ENCODE results near the gene PRKAG2.
A peak's percentile ranks its signal among the peaks of the same experiment; 100 is the strongest.

PRKAG2 gene

GRCh38 chr7:151595702-151596350, 281.1 kb downstream of the PRKAG2 start:
- Histone ChIP-seq H3K9me3 (ENCODE audit: insufficient read depth, low read depth, low read length) (no peaks in the 10 kb centered on the region), H3K27ac (ENCODE audit: low read depth, low read length) (no peak overlapping the region), H4K91ac (ENCODE audit: low read depth, low read length) (no peak overlapping the region), H2BK120ac (ENCODE audit: insufficient read depth, low read length, poor library complexity) (no peak overlapping the region), H3K27me3 (ENCODE audit: insufficient read depth, low read length) (no peaks in the 10 kb centered on the region), H3K4me3 (ENCODE audit: low read depth, low read length) (no peak overlapping the region), H3K4me1 (ENCODE audit: control insufficient read depth in 1 of 2, insufficient read depth in 2 of 2, low read length in 2 of 2) (peaks cover 7% of the 10 kb centered on the region in 2 experiments), H3K79me2 (ENCODE audit: control insufficient read depth, insufficient read depth, low read length, poor library complexity) (no peaks in the 10 kb centered on the region), H4K12ac (ENCODE audit: low read depth, low read length) (no peak overlapping the region), H2AK5ac (ENCODE audit: low read length) (no peak overlapping the region), H3K4me2 (ENCODE audit: low read length) (no peak overlapping the region), H3K9ac (ENCODE audit: low read length) (no peak overlapping the region), H2AFZ (ENCODE audit: insufficient read depth, low read length, poor library complexity) (no peak overlapping the region), H3K4ac (ENCODE audit: low read depth, low read length) (no peak overlapping the region), H3K79me1 (ENCODE audit: low read length) (peaks cover 2% of the 10 kb centered on the region), H4K8ac (ENCODE audit: low read depth, low read length) (no peak overlapping the region), H3K36me3 (ENCODE audit: control insufficient read depth in 1 of 2, insufficient read depth in 2 of 2, low read length in 2 of 2) (peaks cover 7% of the 10 kb centered on the region in 2 experiments), H2BK12ac (ENCODE audit: low read length) (no peak overlapping the region), H3K23ac (ENCODE audit: low read length) (no peak overlapping the region), H3K18ac (ENCODE audit: low read length) (no peak overlapping the region), H3K14ac (ENCODE audit: low read length) (no peak overlapping the region), H2BK5ac (ENCODE audit: low read depth, low read length, poor library complexity) (no peak overlapping the region)
- WGBS (ENCODE audit: extremely low coverage, insufficient coverage, insufficient read length) = no CpG with 5 or more reads among the region's 3 CpGs
- no peak for DNase-seq

- Histone ChIP-seq H3K36me3 (ENCODE audit: control insufficient read depth in 1 of 2, insufficient read depth in 2 of 2, low read length in 2 of 2) (peaks cover 7% of the 10 kb centered on the region in 2 experiments), H2BK12ac (ENCODE audit: low read length) (no peak overlapping the region), H3K79me2 (ENCODE audit: control insufficient read depth, insufficient read depth, low read length, poor library complexity) (no peaks in the 10 kb centered on the region), H4K91ac (ENCODE audit: low read depth, low read length) (no peak overlapping the region), H3K4me3 (ENCODE audit: low read depth, low read length) (no peak overlapping the region), H2BK5ac (ENCODE audit: low read depth, low read length, poor library complexity) (no peak overlapping the region), H3K4ac (ENCODE audit: low read depth, low read length) (no peak overlapping the region), H3K14ac (ENCODE audit: low read length) (no peak overlapping the region), H3K27ac (ENCODE audit: low read depth, low read length) (no peak overlapping the region), H3K9ac (ENCODE audit: low read length) (no peak overlapping the region), H4K8ac (ENCODE audit: low read depth, low read length) (no peak overlapping the region), H3K23ac (ENCODE audit: low read length) (no peak overlapping the region), H2AK5ac (ENCODE audit: low read length) (no peak overlapping the region), H3K4me2 (ENCODE audit: low read length) (no peak overlapping the region), H4K12ac (ENCODE audit: low read depth, low read length) (no peak overlapping the region), H3K27me3 (ENCODE audit: insufficient read depth, low read length) (no peaks in the 10 kb centered on the region), H3K79me1 (ENCODE audit: low read length) (no peaks in the 10 kb centered on the region), H2AFZ (ENCODE audit: insufficient read depth, low read length, poor library complexity) (no peak overlapping the region), H2BK120ac (ENCODE audit: insufficient read depth, low read length, poor library complexity) (no peak overlapping the region), H3K9me3 (ENCODE audit: insufficient read depth, low read depth, low read length) (no peaks in the 10 kb centered on the region), H3K4me1 (ENCODE audit: control insufficient read depth in 1 of 2, insufficient read depth in 2 of 2, low read length in 2 of 2) (no peaks in the 10 kb centered on the region), H3K18ac (ENCODE audit: low read length) (no peak overlapping the region)
- no CpG with 5 or more reads among the region's 12 CpGs for WGBS (ENCODE audit: extremely low coverage, insufficient coverage, insufficient read length)
- peak; percentile 67 to 84 for DNase-seq
These were observed 283.9 kb downstream of the PRKAG2 start for GRCh38 chr7:151592868-151593486.

GRCh38 chr7:151592330-151592729, 284.6 kb downstream of the PRKAG2 start:
- H3K9ac ChIP-seq (ENCODE audit: low read length) = no peak overlapping the region
- no peak overlapping the region for H4K8ac ChIP-seq (ENCODE audit: low read depth, low read length)
- peak overlapping the region; percentile 38 for H3K23ac ChIP-seq (ENCODE audit: low read length)
- no peak overlapping the region for H3K18ac ChIP-seq (ENCODE audit: low read length)
- no peak overlapping the region for H3K4ac ChIP-seq (ENCODE audit: low read depth, low read length)
- no peak overlapping the region for H3K4me3 ChIP-seq (ENCODE audit: low read depth, low read length)
- H3K14ac ChIP-seq (ENCODE audit: low read length) = no peak overlapping the region
- no peak overlapping the region for H2AK5ac ChIP-seq (ENCODE audit: low read length)
- H3K4me2 ChIP-seq (ENCODE audit: low read length) = no peak overlapping the region
- H3K27me3 ChIP-seq (ENCODE audit: insufficient read depth, low read length) = no peaks in the 10 kb centered on the region
- WGBS (ENCODE audit: extremely low coverage, insufficient coverage, insufficient read length) = no CpG with 5 or more reads among the region's 11 CpGs
- H3K9me3 ChIP-seq (ENCODE audit: insufficient read depth, low read depth, low read length) = no peaks in the 10 kb centered on the region
- no peak for DNase-seq
- H2BK5ac ChIP-seq (ENCODE audit: low read depth, low read length, poor library complexity) = no peak overlapping the region
- H3K79me1 ChIP-seq (ENCODE audit: low read length) = no peaks in the 10 kb centered on the region
- no peak overlapping the region for H2AFZ ChIP-seq (ENCODE audit: insufficient read depth, low read length, poor library complexity)
- no peaks in the 10 kb centered on the region for H3K4me1 ChIP-seq (ENCODE audit: control insufficient read depth in 1 of 2, insufficient read depth in 2 of 2, low read length in 2 of 2)
- H4K91ac ChIP-seq (ENCODE audit: low read depth, low read length) = no peak overlapping the region
- no peak overlapping the region for H2BK12ac ChIP-seq (ENCODE audit: low read length)
- no peaks in the 10 kb centered on the region for H3K79me2 ChIP-seq (ENCODE audit: control insufficient read depth, insufficient read depth, low read length, poor library complexity)
- H3K36me3 ChIP-seq (ENCODE audit: control insufficient read depth in 1 of 2, insufficient read depth in 2 of 2, low read length in 2 of 2) = peaks cover 7% of the 10 kb centered on the region in 2 experiments
- H3K27ac ChIP-seq (ENCODE audit: low read depth, low read length) = no peak overlapping the region
- H2BK120ac ChIP-seq (ENCODE audit: insufficient read depth, low read length, poor library complexity) = no peak overlapping the region
- no peak overlapping the region for H4K12ac ChIP-seq (ENCODE audit: low read depth, low read length)

- H3K23ac ChIP-seq (ENCODE audit: low read length) = no peak overlapping the region
- no peak overlapping the region for H4K91ac ChIP-seq (ENCODE audit: low read depth, low read length)
- no peak overlapping the region for H3K14ac ChIP-seq (ENCODE audit: low read length)
- H3K27me3 ChIP-seq (ENCODE audit: insufficient read depth, low read length) = no peaks in the 10 kb centered on the region
- H4K8ac ChIP-seq (ENCODE audit: low read depth, low read length) = no peak overlapping the region
- H3K4me1 ChIP-seq (ENCODE audit: control insufficient read depth in 1 of 2, insufficient read depth in 2 of 2, low read length in 2 of 2) = no peaks in the 10 kb centered on the region
- H3K9me3 ChIP-seq (ENCODE audit: insufficient read depth, low read depth, low read length) = no peaks in the 10 kb centered on the region
- WGBS (ENCODE audit: extremely low coverage, insufficient coverage, insufficient read length) = no CpG with 5 or more reads among the region's 14 CpGs
- no peak overlapping the region for H2BK12ac ChIP-seq (ENCODE audit: low read length)
- H4K12ac ChIP-seq (ENCODE audit: low read depth, low read length) = no peak overlapping the region
- no peaks in the 10 kb centered on the region for H3K79me1 ChIP-seq (ENCODE audit: low read length)
- no peak for DNase-seq
- no peak overlapping the region for H2AK5ac ChIP-seq (ENCODE audit: low read length)
- H3K79me2 ChIP-seq (ENCODE audit: control insufficient read depth, insufficient read depth, low read length, poor library complexity) = no peaks in the 10 kb centered on the region
- no peak overlapping the region for H3K4me2 ChIP-seq (ENCODE audit: low read length)
- H2AFZ ChIP-seq (ENCODE audit: insufficient read depth, low read length, poor library complexity) = no peak overlapping the region
- H2BK120ac ChIP-seq (ENCODE audit: insufficient read depth, low read length, poor library complexity) = no peak overlapping the region
- H2BK5ac ChIP-seq (ENCODE audit: low read depth, low read length, poor library complexity) = no peak overlapping the region
- no peak overlapping the region for H3K27ac ChIP-seq (ENCODE audit: low read depth, low read length)
- H3K36me3 ChIP-seq (ENCODE audit: control insufficient read depth in 1 of 2, insufficient read depth in 2 of 2, low read length in 2 of 2) = peaks cover 7% of the 10 kb centered on the region in 2 experiments
- H3K4ac ChIP-seq (ENCODE audit: low read depth, low read length) = no peak overlapping the region
- no peak overlapping the region for H3K18ac ChIP-seq (ENCODE audit: low read length)
- H3K9ac ChIP-seq (ENCODE audit: low read length) = no peak overlapping the region
- no peak overlapping the region for H3K4me3 ChIP-seq (ENCODE audit: low read depth, low read length)
These were observed 285.0 kb downstream of the PRKAG2 start for GRCh38 chr7:151591866-151592265.

Data from trophoblast cell (in vitro differentiated cells and primary cell).